Skeletal muscle cell (primary cell): Measurements from ENCODE around the gene SPG7.

Experiments
- DNase-seq: peaks from one replicate; pipeline ENCODE4 v3.0.0-alpha.2; 2010; ENCODE audit warnings: low read depth
- H3K4me3 ChIP-seq: 2 replicates; pipeline ENCODE4 v1.5.1; 2011; ENCODE audit warnings: low read depth, mild to moderate bottlenecking, control low read depth, low read length, moderate library complexity

SPG7 gene

DNA sequence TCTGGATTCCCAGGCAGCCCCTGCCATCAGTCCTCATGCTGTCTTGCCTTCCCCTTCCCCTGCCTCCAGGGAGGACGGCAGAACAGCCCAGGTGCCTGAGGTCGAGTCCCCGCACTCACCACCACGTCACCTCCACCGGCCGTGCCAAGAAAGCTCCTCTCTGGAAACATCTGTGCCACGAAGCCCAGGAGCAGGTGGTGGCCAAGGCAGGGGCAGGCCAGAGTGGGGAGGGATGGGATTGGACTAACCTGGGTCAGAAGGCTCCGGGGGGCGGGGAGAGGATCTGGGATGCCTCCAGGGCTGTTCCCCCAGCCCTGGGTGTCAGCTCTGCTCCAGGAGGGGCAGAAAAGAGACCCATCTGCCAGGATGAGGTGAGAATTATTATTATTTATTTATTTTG, 97.8 kb downstream of the SPG7 start:
- no peak overlapping the region for H3K4me3 ChIP-seq
- DNase-seq, result no peak
